ENCODE results near the gene CHRNA4.
"Not testable (repeated sequence)": the region's sequence is repeated elsewhere in the genome, so short reads cannot be mapped to it uniquely, and the experiment has no call there.

CHRNA4 gene

DNA sequence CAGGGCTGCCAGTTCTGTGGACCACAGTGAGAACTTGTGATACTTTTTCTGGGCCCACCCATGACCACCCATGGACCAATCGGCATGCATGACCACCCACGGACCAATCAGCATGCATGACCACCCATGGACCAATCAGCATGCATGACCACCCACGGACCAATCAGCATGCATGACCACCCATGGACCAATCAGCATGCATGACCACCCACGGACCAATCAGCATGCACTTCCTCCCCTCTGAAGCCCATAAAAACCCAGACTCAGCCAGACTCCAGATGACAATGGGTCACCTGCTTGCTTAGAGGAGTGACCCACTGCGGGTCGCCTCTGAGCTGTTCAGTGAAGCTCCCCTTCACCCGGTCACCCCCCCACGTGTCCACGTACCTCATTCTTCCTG, 18.7 kb upstream of the CHRNA4 start:
- H3K4me3 ChIP-seq (ENCODE audit: low read length); H3K9ac ChIP-seq (ENCODE audit: low read length); H3K36me3 ChIP-seq (ENCODE audit: control insufficient read depth, insufficient read depth, low read length); H3K27ac ChIP-seq (ENCODE audit: low read depth, low read length); H3K4me1 ChIP-seq (ENCODE audit: control insufficient read depth, insufficient read depth, low read length): not testable (repeated sequence)
- peaks cover 14% of the 10 kb centered on the region for H3K27me3 ChIP-seq (ENCODE audit: control insufficient read depth, insufficient read depth, low read length)

DNA sequence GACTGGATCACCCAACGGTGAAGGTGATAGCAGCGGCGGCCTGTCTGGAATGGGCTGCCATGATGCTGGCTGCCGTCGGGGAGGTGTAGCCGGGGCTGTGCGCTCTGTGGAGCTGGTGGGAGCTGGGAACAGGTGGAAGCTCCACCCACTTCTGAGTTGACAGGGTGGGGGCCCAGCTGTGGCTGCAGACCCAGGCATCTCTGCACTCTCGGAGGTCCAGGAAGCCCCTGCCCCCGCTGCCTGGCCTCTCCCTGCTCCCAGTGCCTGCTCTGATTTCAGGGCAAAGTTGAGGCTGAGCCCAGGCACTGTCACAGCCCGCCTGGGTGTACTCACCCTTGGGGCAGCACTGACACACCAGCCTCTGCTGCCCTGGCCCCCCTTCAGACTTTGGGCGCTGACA, 18.1 kb upstream of the CHRNA4 start:
- Histone ChIP-seq H3K27ac (ENCODE audit: low read depth, low read length) (no peak overlapping the region), H3K36me3 (ENCODE audit: control insufficient read depth, insufficient read depth, low read length) (no peaks in the 10 kb centered on the region), H3K4me3 (ENCODE audit: low read length) (no peak overlapping the region), H3K27me3 (ENCODE audit: control insufficient read depth, insufficient read depth, low read length) (peaks cover 14% of the 10 kb centered on the region), H3K9ac (ENCODE audit: low read length) (no peak overlapping the region), H3K4me1 (ENCODE audit: control insufficient read depth, insufficient read depth, low read length) (no peaks in the 10 kb centered on the region)

DNA sequence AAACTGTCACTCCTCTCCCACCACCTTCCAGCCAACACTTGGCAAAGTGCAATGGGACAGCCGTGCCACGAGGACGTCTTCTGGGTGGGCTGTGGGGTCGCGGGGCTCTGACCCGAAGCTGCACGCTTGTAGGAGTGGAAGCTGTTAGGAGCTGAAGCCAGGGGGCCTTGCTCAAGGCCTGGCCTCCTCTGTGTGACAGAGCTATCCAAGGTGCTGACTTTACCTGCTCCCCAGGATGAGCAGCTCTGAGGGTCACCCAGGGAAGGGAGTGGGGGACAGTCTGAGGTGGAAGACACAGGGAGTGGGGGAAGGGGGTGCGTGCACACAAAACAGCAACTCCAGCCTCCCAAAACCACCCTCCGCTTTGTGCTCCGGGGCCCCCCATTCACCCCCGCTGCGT, 17.5 kb upstream of the CHRNA4 start:
- Histone ChIP-seq H3K4me3 (ENCODE audit: low read length) (no peak overlapping the region), H3K9ac (ENCODE audit: low read length) (no peak overlapping the region), H3K27me3 (ENCODE audit: control insufficient read depth, insufficient read depth, low read length) (peaks cover 14% of the 10 kb centered on the region), H3K4me1 (ENCODE audit: control insufficient read depth, insufficient read depth, low read length) (no peaks in the 10 kb centered on the region), H3K36me3 (ENCODE audit: control insufficient read depth, insufficient read depth, low read length) (no peaks in the 10 kb centered on the region), H3K27ac (ENCODE audit: low read depth, low read length) (no peak overlapping the region)

DNA sequence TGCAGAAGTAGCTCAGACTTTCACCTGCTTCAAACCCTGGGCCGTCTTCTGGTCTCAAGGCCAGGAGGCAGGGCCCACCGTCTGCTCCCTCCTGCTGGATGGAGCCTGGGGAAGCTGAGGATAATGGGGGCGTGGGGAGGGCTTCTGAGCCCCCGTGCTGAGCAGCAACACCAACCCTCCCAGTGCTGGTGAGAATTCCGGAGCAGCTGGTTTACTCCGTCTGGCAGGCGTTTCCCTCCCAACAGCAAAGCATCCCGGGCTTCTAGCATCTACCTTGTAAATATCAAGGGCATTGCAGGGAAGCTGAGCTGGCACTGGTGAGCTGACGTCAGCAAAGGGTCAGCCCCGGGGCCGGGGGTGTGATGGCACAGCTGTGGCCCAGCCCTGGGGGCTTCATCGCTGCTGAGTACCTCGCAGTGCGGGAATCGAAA, 16.8 kb upstream of the CHRNA4 start:
- Histone ChIP-seq H3K4me1 (ENCODE audit: control insufficient read depth, insufficient read depth, low read length) (no peaks in the 10 kb centered on the region), H3K27ac (ENCODE audit: low read depth, low read length) (no peak overlapping the region), H3K4me3 (ENCODE audit: low read length) (no peak overlapping the region), H3K36me3 (ENCODE audit: control insufficient read depth, insufficient read depth, low read length) (no peaks in the 10 kb centered on the region), H3K27me3 (ENCODE audit: control insufficient read depth, insufficient read depth, low read length) (peaks cover 16% of the 10 kb centered on the region), H3K9ac (ENCODE audit: low read length) (no peak overlapping the region)

DNA sequence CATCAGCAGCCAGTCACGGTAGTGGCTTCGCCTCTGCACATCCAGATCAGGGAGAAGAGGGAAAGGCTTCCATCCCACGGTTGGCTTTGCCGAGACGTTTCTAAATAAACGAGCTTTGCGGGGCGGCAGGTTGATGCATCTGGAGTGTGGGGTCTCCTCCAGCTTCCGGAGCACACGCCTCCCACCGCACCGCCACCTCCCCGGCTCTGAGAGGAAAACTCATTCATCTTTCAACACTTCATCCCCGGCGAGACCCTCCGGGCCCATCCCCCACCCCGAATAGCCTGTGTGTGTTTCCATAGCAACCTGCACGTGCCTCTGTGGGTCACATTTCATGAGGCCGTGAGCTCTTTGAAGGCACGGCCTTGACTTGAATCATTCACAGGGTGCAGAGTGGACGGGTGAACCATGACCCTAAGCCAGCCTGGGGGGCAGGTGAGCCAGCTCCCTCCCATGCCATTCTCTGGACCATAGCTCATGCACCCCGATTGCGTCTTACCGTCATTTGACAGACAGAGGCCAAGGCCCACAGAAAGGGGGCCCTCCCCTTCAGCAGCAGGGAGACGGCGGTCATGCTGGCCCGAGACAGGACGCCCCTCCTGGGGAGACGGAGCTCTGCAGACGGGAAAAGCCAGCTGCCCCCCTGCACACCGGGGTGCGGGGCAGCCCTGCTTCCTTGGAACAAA, 16.2 kb upstream of the CHRNA4 start:
- H3K27ac ChIP-seq (ENCODE audit: low read depth, low read length), result no peak overlapping the region
- no peak overlapping the region for H3K4me3 ChIP-seq (ENCODE audit: low read length)
- no peaks in the 10 kb centered on the region for H3K36me3 ChIP-seq (ENCODE audit: control insufficient read depth, insufficient read depth, low read length)
- H3K4me1 ChIP-seq (ENCODE audit: control insufficient read depth, insufficient read depth, low read length), result no peaks in the 10 kb centered on the region
- H3K9ac ChIP-seq (ENCODE audit: low read length), result no peak overlapping the region
- peaks cover 16% of the 10 kb centered on the region for H3K27me3 ChIP-seq (ENCODE audit: control insufficient read depth, insufficient read depth, low read length)

DNA sequence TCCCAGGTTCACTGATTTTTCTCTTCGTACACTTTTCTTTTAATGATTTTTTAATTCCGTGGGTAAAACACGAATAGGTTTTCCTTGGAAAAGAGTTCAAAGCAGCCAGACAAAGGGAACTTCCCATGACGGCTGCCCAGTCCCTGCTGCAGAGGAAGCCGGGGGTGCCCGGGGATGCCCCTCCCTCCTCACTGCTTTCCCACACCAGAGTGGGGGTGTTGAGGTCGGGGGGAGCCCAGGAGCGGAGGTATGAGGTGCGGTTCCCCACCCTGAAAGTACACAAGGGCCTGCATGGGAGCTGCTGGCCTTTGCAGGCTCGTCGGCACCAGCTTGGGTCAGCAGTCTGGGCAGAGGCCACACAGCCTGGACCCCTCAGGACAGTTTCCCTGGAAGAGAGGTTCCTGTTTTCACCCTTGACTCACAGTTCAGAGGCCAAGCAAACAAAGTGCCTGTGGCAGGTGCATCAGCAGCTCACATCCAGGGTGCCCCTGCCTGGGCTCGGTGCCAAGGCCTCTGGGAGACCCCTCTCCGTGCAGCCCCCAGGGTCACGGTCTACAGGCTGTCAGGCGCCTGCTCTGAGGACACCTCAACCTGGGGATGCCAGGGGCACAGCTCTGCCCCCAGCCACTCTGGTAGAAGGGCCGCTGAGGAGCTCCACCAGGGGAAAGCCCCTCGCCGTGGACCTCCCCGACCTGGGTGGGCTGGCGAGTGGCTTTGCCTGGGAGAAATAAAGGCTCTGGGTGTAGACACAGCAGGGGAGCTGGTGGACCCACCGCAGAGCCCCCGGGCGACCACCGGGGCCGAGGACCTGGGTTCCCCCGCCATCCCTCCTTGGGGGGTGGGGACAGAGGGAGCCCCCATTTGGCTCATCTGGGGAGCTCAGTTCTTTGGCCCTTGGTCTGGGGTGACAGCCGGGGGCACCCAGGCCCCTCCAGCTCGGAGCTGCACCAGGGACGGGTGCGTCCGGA, 15.4 kb upstream of the CHRNA4 start:
- H3K9ac ChIP-seq (ENCODE audit: low read length), result no peak overlapping the region
- H3K27ac ChIP-seq (ENCODE audit: low read depth, low read length), result no peak overlapping the region
- no peak overlapping the region for H3K4me3 ChIP-seq (ENCODE audit: low read length)
- H3K4me1 ChIP-seq (ENCODE audit: control insufficient read depth, insufficient read depth, low read length), result no peaks in the 10 kb centered on the region
- H3K27me3 ChIP-seq (ENCODE audit: control insufficient read depth, insufficient read depth, low read length), result peaks cover 14% of the 10 kb centered on the region
- H3K36me3 ChIP-seq (ENCODE audit: control insufficient read depth, insufficient read depth, low read length), result no peaks in the 10 kb centered on the region

DNA sequence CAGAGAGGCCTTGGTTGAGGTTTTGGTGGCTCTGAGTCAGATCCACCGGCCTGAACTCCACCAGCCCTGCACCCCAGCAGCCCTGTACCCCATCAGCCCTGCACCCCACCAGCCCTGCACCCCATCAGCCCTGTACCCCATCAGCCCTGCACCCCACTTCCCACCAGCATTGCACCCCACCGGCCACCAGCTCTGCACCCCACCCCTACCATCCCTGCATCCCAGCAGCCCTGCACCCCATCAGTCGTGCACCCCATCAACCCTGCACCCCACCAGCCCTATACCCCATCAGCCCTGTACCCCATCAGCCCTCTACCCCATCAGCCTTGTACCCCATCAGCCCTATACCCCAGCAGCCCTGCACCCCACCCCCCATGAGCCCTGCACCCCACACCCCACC, 14.3 kb upstream of the CHRNA4 start:
- Histone ChIP-seq H3K9ac (ENCODE audit: low read length) (no peak overlapping the region), H3K27ac (ENCODE audit: low read depth, low read length) (no peak overlapping the region), H3K36me3 (ENCODE audit: control insufficient read depth, insufficient read depth, low read length) (no peaks in the 10 kb centered on the region), H3K4me3 (ENCODE audit: low read length) (no peak overlapping the region), H3K4me1 (ENCODE audit: control insufficient read depth, insufficient read depth, low read length) (no peaks in the 10 kb centered on the region), H3K27me3 (ENCODE audit: control insufficient read depth, insufficient read depth, low read length) (peaks cover 13% of the 10 kb centered on the region)

DNA sequence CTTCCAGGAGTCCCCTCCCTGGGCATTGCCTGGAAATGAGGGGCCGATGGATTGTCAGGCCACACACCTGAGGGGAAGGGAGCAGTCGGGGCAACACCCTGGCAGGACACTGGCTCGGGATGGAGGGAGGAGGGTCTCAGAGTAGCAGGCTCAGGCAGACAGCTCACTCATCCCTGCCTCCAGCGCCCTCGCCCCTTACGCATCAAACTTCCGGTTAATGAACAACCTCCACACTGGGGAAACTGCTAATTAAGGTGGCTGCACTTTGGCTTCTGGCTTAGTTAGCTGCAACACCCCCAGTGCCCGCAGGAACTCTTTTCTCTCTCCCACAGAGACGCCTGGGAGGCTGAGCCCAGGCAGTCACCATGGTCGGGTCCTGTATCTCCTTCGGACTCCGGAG, 13.4 kb upstream of the CHRNA4 start:
- Histone ChIP-seq H3K27me3 (ENCODE audit: control insufficient read depth, insufficient read depth, low read length) (peaks cover 13% of the 10 kb centered on the region), H3K4me1 (ENCODE audit: control insufficient read depth, insufficient read depth, low read length) (no peaks in the 10 kb centered on the region), H3K4me3 (ENCODE audit: low read length) (no peak overlapping the region), H3K9ac (ENCODE audit: low read length) (no peak overlapping the region), H3K27ac (ENCODE audit: low read depth, low read length) (no peak overlapping the region), H3K36me3 (ENCODE audit: control insufficient read depth, insufficient read depth, low read length) (no peaks in the 10 kb centered on the region)

DNA sequence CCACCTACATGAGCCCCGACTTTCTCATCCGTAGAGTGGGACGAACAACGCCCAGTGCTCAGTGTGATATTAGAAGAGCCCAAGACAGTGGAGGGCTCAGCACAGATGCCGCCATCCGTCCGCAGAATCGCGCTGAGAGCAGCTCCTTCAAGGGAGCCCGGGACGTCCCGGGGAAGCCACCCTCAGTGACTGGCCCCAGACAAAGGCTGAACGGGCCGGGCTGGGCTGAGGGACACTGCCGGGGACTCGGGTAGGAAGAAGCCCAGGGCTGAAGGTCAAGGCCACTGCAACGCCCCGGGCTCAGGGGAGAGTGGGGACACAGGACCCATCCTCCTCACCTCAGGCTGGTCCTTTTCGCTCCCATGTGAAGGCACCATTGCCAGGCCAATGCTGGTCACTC, 12.8 kb upstream of the CHRNA4 start:
- Histone ChIP-seq H3K36me3 (ENCODE audit: control insufficient read depth, insufficient read depth, low read length) (no peaks in the 10 kb centered on the region), H3K27ac (ENCODE audit: low read depth, low read length) (no peak overlapping the region), H3K4me1 (ENCODE audit: control insufficient read depth, insufficient read depth, low read length) (no peaks in the 10 kb centered on the region), H3K27me3 (ENCODE audit: control insufficient read depth, insufficient read depth, low read length) (peaks cover 11% of the 10 kb centered on the region), H3K9ac (ENCODE audit: low read length) (no peak overlapping the region), H3K4me3 (ENCODE audit: low read length) (no peak overlapping the region)

DNA sequence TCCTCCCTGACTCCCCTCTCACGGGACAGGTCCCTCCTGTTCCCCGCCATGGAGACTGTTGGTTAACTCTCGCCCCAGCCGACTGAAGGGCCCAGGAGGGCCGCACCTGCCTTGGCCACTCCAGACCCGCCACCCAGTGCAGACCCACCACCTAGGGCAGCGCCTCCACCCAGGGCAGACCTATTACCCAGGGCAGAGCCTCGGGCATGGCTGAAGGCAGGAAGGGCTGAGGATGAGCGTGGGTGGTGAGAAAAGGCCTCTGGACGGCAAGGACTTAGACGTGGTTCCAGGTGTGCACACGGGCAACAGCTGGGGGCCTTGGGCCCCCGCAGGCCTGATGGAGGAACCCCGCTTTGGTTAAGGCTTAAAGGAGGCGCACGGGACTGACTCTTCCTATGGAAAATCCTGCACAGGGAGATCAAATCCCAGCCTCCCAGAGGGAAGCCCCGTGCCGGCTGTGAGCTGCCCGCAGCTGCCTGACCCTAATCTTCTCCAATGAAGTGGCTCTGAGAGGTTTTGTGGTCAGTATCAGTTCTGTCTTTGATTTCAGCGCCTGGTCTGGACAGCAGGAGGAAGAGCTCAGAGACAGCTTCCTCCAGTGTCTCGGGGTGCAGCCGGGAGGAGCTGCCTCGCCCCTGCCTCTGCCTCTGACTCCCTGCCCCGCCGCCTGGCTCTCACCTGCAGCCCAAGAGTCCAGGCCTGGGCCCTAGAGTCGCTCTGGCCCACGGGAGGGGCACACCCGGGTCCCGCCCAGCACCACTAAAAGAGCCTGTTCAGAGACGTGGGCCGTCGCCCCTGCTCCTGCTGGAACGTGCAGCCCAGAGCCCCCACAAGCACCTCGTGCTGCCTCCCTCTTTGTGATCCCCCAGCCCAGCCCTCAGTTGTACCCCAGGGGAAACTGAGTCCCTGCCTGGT, 12.1 kb upstream of the CHRNA4 start:
- Histone ChIP-seq H3K27ac (ENCODE audit: low read depth, low read length) (no peak overlapping the region), H3K9ac (ENCODE audit: low read length) (no peak overlapping the region), H3K4me1 (ENCODE audit: control insufficient read depth, insufficient read depth, low read length) (no peaks in the 10 kb centered on the region), H3K4me3 (ENCODE audit: low read length) (no peak overlapping the region), H3K27me3 (ENCODE audit: control insufficient read depth, insufficient read depth, low read length) (peaks cover 11% of the 10 kb centered on the region), H3K36me3 (ENCODE audit: control insufficient read depth, insufficient read depth, low read length) (no peaks in the 10 kb centered on the region)

DNA sequence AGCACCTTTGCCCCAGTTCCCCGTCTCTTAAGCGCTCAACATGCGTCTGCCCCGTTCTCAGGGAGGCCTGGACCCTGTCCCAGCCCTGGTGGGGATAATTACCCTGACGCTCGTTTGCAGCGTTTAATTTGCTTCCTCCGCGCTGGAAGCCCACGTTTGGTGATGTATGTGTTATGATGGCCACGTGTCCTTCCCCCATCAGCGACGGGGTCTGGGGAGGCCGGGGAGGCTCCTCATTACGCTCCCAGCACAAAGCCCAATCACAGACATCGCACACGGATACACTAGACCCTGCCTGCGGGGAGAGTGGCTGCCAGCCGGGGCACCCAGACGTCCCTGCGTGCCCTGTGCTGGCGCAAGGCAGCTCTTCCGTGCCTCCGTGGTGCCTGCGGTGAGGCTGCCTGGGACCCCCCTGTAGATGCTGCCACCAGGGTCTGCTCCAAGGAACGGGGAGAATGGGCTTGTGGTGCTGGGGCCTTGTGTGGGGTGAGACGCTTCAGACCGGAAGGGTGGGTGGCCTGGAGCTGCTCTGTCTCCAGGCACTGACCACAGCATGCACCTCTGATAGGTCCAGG, 10.2 kb upstream of the CHRNA4 start:
- H3K36me3 ChIP-seq (ENCODE audit: control insufficient read depth, insufficient read depth, low read length), result no peaks in the 10 kb centered on the region
- H3K27ac ChIP-seq (ENCODE audit: low read depth, low read length), result no peak overlapping the region
- H3K9ac ChIP-seq (ENCODE audit: low read length), result no peak overlapping the region
- peaks cover 5% of the 10 kb centered on the region for H3K27me3 ChIP-seq (ENCODE audit: control insufficient read depth, insufficient read depth, low read length)
- H3K4me1 ChIP-seq (ENCODE audit: control insufficient read depth, insufficient read depth, low read length), result no peaks in the 10 kb centered on the region
- no peak overlapping the region for H3K4me3 ChIP-seq (ENCODE audit: low read length)
